IPS-15b (cell line): ENCODE results near the gene HIPK2.

Source experiments
- H3K27me3 ChIP-seq: one replicate; pipeline ENCODE4 v1.6.1; 2013; ENCODE audit warnings: low read length; ENCODE audit not compliant: control insufficient read depth, insufficient read depth
- H3K36me3 ChIP-seq: one replicate; pipeline ENCODE4 v1.6.1; 2013; ENCODE audit warnings: low read length; ENCODE audit not compliant: control insufficient read depth, insufficient read depth
- H3K4me1 ChIP-seq: one replicate; pipeline ENCODE4 v1.6.1; 2013; ENCODE audit warnings: mild to moderate bottlenecking, low read length; ENCODE audit not compliant: control insufficient read depth, insufficient read depth
- H3K4me3 ChIP-seq: one replicate; pipeline ENCODE4 v1.5.1; 2013; ENCODE audit warnings: low read depth, low read length
- H3K9ac ChIP-seq: one replicate; pipeline ENCODE4 v1.6.1; 2013; ENCODE audit warnings: low read depth, mild to moderate bottlenecking, low read length
- H3K9me3 ChIP-seq: one replicate; pipeline ENCODE4 v1.6.1; 2013; ENCODE audit warnings: mild to moderate bottlenecking, low read length; ENCODE audit not compliant: control insufficient read depth, insufficient read depth

Gene HIPK2

DNA sequence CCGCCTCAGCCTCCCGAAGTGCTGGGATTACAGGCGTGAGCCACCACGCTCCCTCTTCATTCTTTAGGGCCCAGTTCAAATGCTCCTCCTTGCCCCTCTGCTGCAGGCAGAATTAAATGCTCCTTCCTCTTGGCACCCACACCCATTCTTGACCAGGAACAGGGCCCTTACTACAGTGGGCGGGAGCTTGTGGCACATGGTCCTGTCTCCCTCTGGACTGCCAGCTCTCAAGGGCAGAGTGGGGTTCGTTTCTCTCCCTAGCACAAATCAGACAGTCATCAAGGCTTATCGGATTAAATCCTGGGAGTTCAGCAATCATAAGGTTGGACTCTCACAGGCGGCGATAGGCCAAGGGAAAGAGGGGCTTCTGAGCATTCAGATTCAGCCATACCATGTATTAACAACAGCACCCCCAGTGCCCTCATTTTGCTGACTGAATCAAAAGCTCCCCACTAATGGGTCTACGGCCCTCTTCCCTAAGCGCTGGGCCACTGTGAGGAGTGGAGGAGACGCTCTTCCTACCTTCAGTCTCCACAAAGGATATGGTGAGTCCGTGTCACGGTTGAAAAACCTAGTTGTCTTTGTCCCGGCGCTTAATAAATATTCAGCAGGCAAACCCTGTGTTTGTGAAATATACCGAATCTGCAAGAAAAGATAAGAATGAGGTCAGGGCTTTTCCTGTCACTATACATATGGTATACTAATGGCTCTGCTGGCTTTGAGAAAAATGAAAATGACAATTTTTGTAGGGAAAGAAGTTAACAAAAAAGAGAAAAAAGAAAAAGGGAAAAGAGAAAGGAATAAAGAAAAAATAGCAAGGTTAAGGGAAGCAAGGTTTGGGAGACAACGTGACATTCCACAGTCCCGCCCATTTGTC is 146.9 kb downstream of the HIPK2 start:
- Histone ChIP-seq H3K9ac (no peak overlapping the region), H3K4me1 (peaks cover 2% of the 10 kb centered on the region), H3K4me3 (no peak overlapping the region), H3K27me3 (no peaks in the 10 kb centered on the region), H3K36me3 (no peaks in the 10 kb centered on the region), H3K9me3 (no peaks in the 10 kb centered on the region)

DNA sequence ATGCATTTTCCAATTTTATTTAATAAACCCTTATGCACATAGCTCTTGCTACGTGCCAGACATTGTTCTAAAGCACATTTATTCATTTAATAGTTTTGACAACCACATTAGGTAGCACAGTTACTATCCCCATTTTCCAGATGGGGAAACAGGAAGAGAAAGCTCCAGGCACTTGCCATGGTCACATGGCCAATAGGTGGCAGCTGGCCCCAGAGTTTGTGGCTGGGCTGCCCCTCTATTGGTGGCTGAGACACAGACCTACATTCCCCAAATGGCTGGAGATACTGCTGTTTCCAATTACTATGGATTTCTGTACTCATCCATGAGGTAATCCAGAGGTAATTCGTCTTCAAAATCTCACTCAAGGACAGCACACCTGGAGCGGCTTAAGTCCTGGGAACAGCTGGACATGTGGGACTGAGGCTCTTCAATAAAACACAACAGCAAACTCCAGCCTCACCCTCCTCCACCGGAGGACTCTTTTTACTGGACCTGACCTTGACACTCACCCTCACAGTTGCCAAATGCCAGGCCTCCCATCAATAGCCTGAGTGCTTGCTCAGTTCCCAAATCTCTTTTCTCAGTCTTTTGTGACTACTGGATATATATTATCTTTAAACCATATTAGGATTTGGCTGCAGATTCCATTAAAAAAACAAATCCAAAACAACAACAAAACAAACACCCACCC is 148.3 kb downstream of the HIPK2 start:
- Histone ChIP-seq H3K27me3 (no peaks in the 10 kb centered on the region), H3K9ac (no peak overlapping the region), H3K4me1 (peaks cover 2% of the 10 kb centered on the region), H3K36me3 (peaks cover 5% of the 10 kb centered on the region), H3K4me3 (no peak overlapping the region), H3K9me3 (no peaks in the 10 kb centered on the region)

DNA sequence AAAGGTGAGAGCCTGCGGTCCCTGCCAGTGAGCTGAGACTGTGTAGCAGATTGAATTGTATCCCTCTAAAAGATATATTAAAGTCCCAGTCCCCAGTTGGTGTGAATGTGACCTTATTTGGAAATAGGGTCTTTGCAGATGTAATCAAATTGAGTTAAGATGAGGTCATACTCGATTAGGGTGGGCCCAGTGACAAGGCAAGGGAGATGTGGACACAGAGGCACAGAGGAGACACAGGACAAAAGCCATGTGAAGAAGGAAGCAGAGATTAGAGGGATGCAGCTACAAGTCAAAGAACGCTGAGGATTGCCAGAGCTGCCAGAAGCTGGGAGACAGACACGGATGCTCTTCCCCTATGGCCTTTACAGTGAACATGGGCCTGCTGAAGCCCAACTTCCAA is 150.0 kb downstream of the HIPK2 start:
- H3K27me3 ChIP-seq: no peaks in the 10 kb centered on the region
- H3K4me1 ChIP-seq: peaks cover 2% of the 10 kb centered on the region
- H3K9ac ChIP-seq: no peak overlapping the region
- H3K9me3 ChIP-seq: no peaks in the 10 kb centered on the region
- H3K4me3 ChIP-seq: no peak overlapping the region
- H3K36me3 ChIP-seq: peaks cover 5% of the 10 kb centered on the region

DNA sequence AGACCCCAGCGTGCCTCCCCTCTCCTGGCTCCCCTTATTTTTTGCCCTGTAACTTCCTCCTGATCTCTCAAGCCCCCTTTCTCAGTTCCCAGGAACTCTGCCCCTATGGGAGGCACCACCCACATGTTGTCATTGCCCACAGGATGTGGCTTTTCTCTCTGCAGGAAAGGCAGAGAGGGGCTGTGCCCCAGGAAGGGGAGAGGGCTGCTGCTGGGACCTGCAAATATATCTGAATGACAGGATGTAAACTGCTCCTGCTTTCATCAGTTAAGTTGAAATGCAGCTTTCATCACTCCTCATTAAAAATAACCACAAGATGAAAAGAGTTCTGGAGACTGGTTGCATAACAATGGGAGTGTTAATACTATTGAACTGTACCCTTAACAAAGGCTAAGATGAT is 151.0 kb downstream of the HIPK2 start:
- peaks cover 5% of the 10 kb centered on the region for H3K36me3 ChIP-seq
- peaks cover 2% of the 10 kb centered on the region for H3K4me1 ChIP-seq
- no peak overlapping the region for H3K9ac ChIP-seq
- no peaks in the 10 kb centered on the region for H3K27me3 ChIP-seq
- H3K4me3 ChIP-seq: no peak overlapping the region
- H3K9me3 ChIP-seq: no peaks in the 10 kb centered on the region

DNA sequence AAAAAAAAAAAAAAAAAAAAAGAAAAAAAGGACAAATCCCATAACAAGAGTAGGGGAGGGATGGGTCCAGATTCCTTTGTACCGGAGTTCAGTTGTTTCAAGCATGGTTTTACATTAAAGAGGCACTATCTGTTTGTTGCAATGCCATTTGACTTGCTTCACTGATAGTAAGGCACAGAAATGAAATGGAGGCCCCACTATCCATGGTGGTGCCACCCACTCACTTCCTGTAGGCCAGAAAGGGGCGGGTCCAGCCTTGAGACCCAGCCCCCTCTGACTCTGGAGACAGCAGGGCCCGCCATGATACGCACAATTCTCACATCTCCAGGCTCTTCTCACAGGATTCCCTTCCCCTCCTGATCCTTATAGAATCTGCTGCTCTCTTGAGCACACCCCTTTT is 154.3 kb downstream of the HIPK2 start:
- Histone ChIP-seq H3K36me3 (peaks cover 5% of the 10 kb centered on the region), H3K4me3 (no peak overlapping the region), H3K4me1 (peaks cover 4% of the 10 kb centered on the region), H3K9ac (no peak overlapping the region), H3K9me3 (no peaks in the 10 kb centered on the region), H3K27me3 (no peaks in the 10 kb centered on the region)

DNA sequence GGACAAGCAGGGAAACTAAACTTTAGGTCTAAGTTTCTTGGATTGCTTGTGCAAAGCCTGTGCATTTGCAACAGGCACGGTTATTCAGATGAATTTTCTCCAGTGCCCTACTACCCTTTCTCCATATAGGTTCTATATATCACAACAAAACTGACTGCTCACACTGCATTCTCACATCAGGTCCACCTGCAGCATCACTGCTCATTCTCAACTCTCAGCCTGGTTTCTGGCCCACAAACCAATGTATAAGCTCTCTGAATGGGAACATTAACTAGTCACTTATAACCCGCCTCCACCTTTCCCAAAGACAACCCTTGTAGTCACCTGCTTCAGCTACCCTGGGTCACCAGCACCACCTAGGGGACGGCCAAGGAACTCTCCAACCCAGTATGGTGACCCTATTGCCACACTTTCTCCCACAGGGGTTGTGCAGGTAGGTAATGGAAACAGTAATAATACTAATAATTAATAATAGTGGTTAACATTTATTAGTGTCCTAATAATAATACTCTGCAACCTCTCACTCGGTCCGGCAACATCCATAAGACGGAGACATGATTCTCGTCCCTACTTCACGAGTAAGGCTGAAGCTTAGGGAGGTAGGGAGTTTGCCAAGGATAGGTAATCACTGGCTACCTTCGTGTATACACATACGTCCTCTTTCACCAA is 157.0 kb downstream of the HIPK2 start:
- Histone ChIP-seq H3K9me3 (no peaks in the 10 kb centered on the region), H3K36me3 (peaks cover 5% of the 10 kb centered on the region), H3K4me3 (no peak overlapping the region), H3K27me3 (no peaks in the 10 kb centered on the region), H3K4me1 (peaks cover 2% of the 10 kb centered on the region), H3K9ac (no peak overlapping the region)

DNA sequence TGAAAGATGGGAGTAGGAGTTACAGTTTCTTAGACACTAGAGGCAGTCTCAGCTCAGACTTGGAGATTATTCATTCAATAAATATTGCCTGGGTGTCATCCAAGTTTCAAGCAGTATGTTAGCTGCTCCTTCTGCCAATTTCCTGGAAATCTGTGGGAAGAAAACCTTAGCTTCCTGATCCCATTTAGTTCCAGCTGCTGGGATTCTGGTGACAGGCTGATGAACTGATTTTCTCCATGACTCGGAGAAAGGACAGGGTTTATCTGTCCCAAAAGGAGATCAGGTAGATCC is 158.5 kb downstream of the HIPK2 start:
- Histone ChIP-seq H3K36me3 (no peaks in the 10 kb centered on the region), H3K4me3 (no peak overlapping the region), H3K27me3 (no peaks in the 10 kb centered on the region), H3K9me3 (no peaks in the 10 kb centered on the region), H3K4me1 (peaks cover 2% of the 10 kb centered on the region), H3K9ac (no peak overlapping the region)

DNA sequence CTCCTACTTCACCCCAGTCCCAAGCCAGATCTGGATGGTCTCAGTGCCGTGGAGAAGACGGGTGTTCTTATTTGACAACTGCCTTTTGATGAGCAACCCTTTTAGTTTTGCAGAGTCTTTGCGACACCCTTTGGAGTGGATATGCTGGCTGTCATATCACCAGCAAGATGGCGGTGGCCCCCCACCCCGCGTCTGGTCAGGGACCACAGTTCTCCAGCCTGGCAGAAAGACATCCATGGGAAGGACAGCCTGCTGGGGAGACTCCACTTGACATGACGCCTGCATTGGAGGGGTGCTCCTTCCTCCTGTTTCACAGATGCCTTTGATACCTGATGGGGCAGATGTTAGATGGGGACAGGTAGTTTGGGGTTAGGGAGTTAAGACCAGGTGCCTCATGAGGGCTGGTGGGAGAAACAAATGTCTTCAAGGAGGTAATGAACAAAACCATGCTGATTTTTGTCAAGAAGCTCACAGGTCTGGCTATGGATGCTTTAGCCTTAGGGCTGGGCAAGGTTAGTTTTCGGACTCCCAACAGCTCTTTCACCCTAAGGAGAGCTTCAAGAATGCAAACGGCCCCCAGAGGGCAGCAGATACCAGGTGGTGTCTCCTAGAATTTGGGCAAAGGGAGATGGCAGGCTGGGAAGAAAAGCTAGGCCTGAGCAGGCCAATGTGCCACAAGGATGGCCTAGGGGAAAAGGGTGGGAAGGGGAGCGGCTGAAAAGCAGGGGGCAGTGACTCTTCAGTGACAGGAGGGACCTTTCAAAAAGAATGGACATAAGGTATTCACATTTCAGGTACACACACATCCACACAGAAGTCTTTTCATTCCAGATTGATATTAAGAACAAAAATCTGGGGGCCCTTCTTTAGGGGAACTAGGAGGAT is 159.1 kb downstream of the HIPK2 start:
- Histone ChIP-seq H3K9me3 (no peaks in the 10 kb centered on the region), H3K36me3 (no peaks in the 10 kb centered on the region), H3K27me3 (no peaks in the 10 kb centered on the region), H3K4me1 (peaks cover 2% of the 10 kb centered on the region), H3K9ac (no peak overlapping the region), H3K4me3 (no peak overlapping the region)

DNA sequence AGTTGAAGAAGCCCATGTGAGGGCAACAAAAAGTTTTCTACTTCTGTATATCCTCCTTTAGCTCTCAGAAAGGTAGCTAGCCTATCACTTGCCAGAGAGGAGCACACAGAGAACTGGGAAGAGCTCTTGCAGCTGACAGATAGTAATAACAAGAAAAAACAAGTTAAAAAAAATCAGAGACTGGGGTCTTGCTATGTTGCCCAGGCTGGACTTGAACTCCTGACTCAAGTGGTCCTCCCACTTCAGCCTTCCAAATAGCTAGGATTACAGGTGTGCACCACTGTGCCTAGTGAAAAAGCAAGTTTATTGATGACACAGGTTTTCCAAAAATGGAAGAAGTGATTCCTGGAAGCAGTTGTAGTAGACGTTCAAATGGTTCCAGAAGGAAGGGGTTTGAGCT is 160.7 kb downstream of the HIPK2 start:
- Histone ChIP-seq H3K27me3 (no peaks in the 10 kb centered on the region), H3K4me3 (no peak overlapping the region), H3K9me3 (no peaks in the 10 kb centered on the region), H3K4me1 (peaks cover 2% of the 10 kb centered on the region), H3K36me3 (no peaks in the 10 kb centered on the region), H3K9ac (no peak overlapping the region)

DNA sequence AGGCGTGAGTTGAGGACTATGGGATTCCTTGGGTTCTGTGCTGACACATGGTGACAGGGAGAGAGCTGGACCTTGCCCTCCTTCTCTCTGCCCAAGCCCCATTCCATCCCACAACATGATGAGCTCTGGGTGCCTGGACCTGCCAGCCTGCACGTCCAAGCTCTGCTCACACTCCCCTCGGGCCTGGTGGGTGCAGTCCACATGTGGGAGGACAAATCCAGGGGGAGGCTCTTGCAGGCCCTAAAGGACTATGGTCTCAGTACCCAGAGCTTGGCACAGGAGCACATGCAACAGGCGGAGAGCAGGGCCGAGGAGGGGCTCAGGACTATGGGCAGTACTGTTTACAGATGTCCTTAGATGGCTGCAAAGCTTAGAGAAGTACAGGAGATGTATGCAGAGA is 162.9 kb downstream of the HIPK2 start:
- Histone ChIP-seq H3K9ac (no peak overlapping the region), H3K9me3 (no peaks in the 10 kb centered on the region), H3K4me1 (no peaks in the 10 kb centered on the region), H3K4me3 (no peak overlapping the region), H3K36me3 (no peaks in the 10 kb centered on the region), H3K27me3 (no peaks in the 10 kb centered on the region)

DNA sequence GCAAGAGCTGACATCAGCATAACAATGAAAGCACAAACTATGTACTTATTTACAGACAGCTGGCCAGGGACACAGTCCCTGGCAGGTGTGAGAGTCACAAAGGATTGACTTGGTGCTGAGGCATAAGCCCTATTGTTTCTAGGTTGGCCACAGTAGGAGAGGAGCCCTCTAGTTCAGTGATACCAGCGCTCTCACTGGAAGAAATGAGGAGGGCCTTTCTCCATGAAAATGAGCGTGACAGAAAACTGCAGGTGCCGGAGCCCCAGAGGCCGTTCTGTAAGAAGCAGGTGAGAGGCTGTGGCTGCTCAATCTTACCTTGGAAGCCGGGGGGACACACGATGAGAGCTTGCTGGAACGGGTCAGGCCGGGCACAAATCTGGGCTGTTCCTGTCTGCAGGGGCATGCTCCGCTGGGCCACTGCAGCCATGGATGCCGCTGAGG is 163.8 kb downstream of the HIPK2 start:
- no peak overlapping the region for H3K4me3 ChIP-seq
- no peaks in the 10 kb centered on the region for H3K9me3 ChIP-seq
- no peaks in the 10 kb centered on the region for H3K27me3 ChIP-seq
- H3K4me1 ChIP-seq: no peaks in the 10 kb centered on the region
- no peaks in the 10 kb centered on the region for H3K36me3 ChIP-seq
- no peak overlapping the region for H3K9ac ChIP-seq
